Measurements from ENCODE around the gene HEATR9. TPM values are rescaled to one million over a fixed set of nuclear protein-coding genes. Genes with fewer than 3 reads are reported as not detected.
A peak's percentile ranks its signal among the peaks of the same experiment; 100 is the strongest.

Gene HEATR9
- total RNA-seq, 1 donor, result 0.09 TPM

DNA sequence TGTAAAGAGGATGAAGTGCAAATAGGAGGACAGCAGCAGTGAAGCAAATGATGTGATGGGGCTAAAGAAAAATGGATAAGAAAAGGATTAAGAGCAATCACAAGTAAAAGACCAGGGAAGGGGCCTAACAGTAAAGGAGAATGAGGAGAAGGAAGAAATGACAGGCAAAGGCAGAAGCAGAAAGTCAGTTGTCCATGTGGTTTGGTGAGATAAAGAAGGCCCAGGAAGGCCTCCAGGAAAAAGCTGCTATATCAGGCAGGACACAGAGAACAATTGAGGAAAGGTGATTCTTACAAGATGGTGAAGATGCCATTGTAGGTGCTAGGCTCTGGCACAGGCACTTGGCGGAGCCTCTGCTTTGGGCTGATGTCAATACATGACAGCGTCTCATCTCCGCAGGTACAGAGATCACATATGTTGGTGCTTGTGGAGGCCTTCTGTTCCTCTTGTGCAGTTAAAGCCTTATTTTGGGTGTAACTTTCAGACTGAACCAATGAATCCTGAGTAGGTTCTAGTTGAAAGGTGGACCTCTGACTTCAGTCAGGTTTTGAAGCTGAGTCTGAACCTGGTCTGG, 43.7 kb upstream of the HEATR9 start:
- no peak overlapping the region for H3K4me3 ChIP-seq (ENCODE audit: low read depth, low read length)
- no peak for TF ChIP-seq CTCF (IDR thresholded peaks at IDR 0.05; ENCODE audit: insufficient read depth, low read length)
- DNase-seq (ENCODE audit: low read depth), result no peak

DNA sequence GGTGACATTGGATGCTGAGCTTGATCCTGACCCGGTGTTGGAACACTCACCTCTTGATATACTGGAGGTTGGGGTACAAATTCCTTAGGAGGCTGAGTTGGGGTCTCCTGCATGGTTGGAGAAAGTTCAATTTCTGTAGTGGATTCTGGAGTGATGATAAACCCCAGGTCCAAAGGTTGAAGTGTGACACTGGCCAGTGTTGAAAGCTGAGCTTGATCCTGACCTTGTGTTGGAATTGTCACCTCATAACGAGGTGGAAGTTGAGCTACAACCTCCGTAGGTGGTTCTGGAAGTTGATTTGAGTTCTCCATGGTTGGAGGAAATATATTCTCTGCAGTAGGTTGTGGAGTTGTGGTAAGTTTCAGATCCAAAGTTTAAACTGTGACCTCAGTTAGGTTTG, 40.7 kb upstream of the HEATR9 start:
- TF ChIP-seq CTCF (IDR thresholded peaks at IDR 0.05; ENCODE audit: insufficient read depth, low read length), result no peak
- DNase-seq (ENCODE audit: low read depth), result no peak
- no peak overlapping the region for H3K4me3 ChIP-seq (ENCODE audit: low read depth, low read length)

DNA sequence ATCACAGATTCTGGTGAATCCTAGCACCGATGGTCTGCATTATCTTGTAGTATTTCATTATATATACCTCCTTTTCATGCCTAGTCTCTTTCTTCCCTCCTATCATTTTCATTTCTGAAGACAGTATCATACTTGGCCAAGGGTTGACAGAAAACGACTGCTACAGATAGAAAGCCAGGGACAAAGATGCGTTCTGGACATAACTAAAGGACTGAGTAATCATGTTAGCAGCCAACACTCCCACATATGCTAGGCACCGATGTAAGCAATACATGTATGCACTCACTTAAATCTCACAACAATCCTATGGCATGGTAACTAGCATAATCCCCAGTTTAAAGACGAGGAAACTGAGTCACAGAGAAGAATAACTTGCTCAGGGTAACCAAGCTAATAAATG, 39.0 kb upstream of the HEATR9 start:
- no peak for TF ChIP-seq CTCF (IDR thresholded peaks at IDR 0.05; ENCODE audit: insufficient read depth, low read length)
- DNase-seq (ENCODE audit: low read depth), result no peak
- H3K4me3 ChIP-seq (ENCODE audit: low read depth, low read length), result no peak overlapping the region

- no peak overlapping the region for H3K4me3 ChIP-seq (ENCODE audit: low read depth, low read length)
- TF ChIP-seq CTCF (IDR thresholded peaks at IDR 0.05; ENCODE audit: insufficient read depth, low read length), result no peak
- DNase-seq (ENCODE audit: low read depth), result no peak
Observed at GRCh38 chr17:35906926-35907637, 38.4 kb upstream of the HEATR9 start.

DNA sequence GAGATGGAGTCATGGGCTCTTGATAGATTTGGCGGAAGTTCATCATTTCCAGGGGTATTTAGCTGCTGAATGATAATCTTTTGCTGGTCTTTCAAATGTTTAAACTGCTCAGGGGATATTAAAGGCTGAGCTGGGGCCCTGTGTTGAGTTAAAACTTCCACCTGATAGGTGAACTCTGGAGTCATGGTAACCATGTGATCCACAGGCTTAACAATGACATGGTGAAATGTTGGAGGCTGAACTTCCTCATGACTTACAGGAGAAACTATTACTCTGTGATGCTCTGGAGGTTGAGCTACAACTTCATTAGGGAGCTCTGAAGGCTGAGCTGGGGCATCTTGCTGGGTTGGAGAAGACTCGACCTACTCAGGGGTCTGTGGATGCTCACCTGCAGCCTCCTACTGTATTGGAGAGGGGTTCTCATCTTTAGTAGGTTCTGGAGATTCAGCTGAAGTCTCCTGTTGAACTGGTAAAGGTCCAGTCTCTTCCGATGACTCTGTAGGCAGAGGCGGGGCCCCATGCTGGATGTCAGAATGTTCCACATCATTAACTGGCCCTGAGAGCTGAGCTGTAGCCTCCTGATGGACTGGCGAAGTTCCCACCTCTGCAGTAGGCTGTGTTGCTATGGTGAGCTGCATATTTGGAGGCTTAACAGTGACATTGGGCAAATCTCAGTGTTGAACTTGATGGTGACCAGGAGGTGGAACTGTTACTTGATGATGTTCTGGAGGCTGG, 37.7 kb upstream of the HEATR9 start:
- no peak overlapping the region for H3K4me3 ChIP-seq (ENCODE audit: low read depth, low read length)
- TF ChIP-seq CTCF (IDR thresholded peaks at IDR 0.05; ENCODE audit: insufficient read depth, low read length), result no peak
- DNase-seq (ENCODE audit: low read depth), result peak; percentile 29

GRCh38 chr17:35903451-35903850, 34.8 kb upstream of the HEATR9 start:
- no peak overlapping the region for H3K4me3 ChIP-seq (ENCODE audit: low read depth, low read length)
- TF ChIP-seq CTCF (IDR thresholded peaks at IDR 0.05; ENCODE audit: insufficient read depth, low read length), result no peak
- no peak for DNase-seq (ENCODE audit: low read depth)
